Measurements from ENCODE around the gene CYP2R1.

The CYP2R1 gene

GRCh38 chr11:14892036-14892556, at the start of gene CYP2R1:
Gene CYP2R1 (minus strand): TSS chr11:14892231. CDS start chr11:14892205, 26 bp downstream.
- DNase-seq (ENCODE audit: insufficient read length, low spot score) (peak; percentile 80), FAIRE-seq (peak; percentile 93)

GRCh38 chr11:14938936-14939335, 46.9 kb upstream of the CYP2R1 start:
- no peak for FAIRE-seq

GRCh38 chr11:14934641-14935351, 42.8 kb upstream of the CYP2R1 start:
- DNase-seq (ENCODE audit: insufficient read length, low spot score) (no peak), FAIRE-seq (no peak)

More at GRCh38 chr11:14938936-14939335, 46.9 kb upstream of the CYP2R1 start:
- no peak for DNase-seq (ENCODE audit: insufficient read length, low spot score)

GRCh38 chr11:14932447-14932846, 40.4 kb upstream of the CYP2R1 start:
- no peak for FAIRE-seq

GRCh38 chr11:14930369-14930768, 38.3 kb upstream of the CYP2R1 start:
- DNase-seq (ENCODE audit: insufficient read length, low spot score) (no peak), FAIRE-seq (no peak)

More at GRCh38 chr11:14932447-14932846, 40.4 kb upstream of the CYP2R1 start:
- DNase-seq (ENCODE audit: insufficient read length, low spot score) = no peak

GRCh38 chr11:14927146-14927545, 35.1 kb upstream of the CYP2R1 start:
- FAIRE-seq (no peak), DNase-seq (ENCODE audit: insufficient read length, low spot score) (no peak)

- FAIRE-seq = no peak
- no peak for DNase-seq (ENCODE audit: insufficient read length, low spot score)
Measured at GRCh38 chr11:14924318-14924717, 32.3 kb upstream of the CYP2R1 start.

- DNase-seq (ENCODE audit: insufficient read length, low spot score) (no peak), FAIRE-seq (no peak)
Measured at GRCh38 chr11:14916403-14916802, 24.4 kb upstream of the CYP2R1 start.

GRCh38 chr11:14914536-14914935, 22.5 kb upstream of the CYP2R1 start:
- FAIRE-seq = no peak
- no peak for DNase-seq (ENCODE audit: insufficient read length, low spot score)

GRCh38 chr11:14908214-14908880, 16.3 kb upstream of the CYP2R1 start:
- DNase-seq (ENCODE audit: insufficient read length, low spot score) (no peak), FAIRE-seq (peak; percentile 88)

GRCh38 chr11:14907411-14908213, 15.6 kb upstream of the CYP2R1 start:
- peak; percentile 93 for FAIRE-seq
- no peak for DNase-seq (ENCODE audit: insufficient read length, low spot score)

GRCh38 chr11:14906993-14907392, 15.0 kb upstream of the CYP2R1 start:
- DNase-seq (ENCODE audit: insufficient read length, low spot score) (no peak), FAIRE-seq (no peak)

GRCh38 chr11:14906578-14906977, 14.5 kb upstream of the CYP2R1 start:
- FAIRE-seq (no peak), DNase-seq (ENCODE audit: insufficient read length, low spot score) (no peak)

- DNase-seq (ENCODE audit: insufficient read length, low spot score) = peak; percentile 44
- peak; percentile 69 for FAIRE-seq
Measured at GRCh38 chr11:14905104-14906033, 13.3 kb upstream of the CYP2R1 start.

- FAIRE-seq = peak; percentile 77
- peak; percentile 43 for DNase-seq (ENCODE audit: insufficient read length, low spot score)
Measured at GRCh38 chr11:14904745-14905103, 12.7 kb upstream of the CYP2R1 start.

- DNase-seq (ENCODE audit: insufficient read length, low spot score) (no peak), FAIRE-seq (peak; percentile 8)
Measured at GRCh38 chr11:14902650-14903350, 10.8 kb upstream of the CYP2R1 start.

GRCh38 chr11:14898906-14899305, 6.9 kb upstream of the CYP2R1 start:
- DNase-seq (ENCODE audit: insufficient read length, low spot score) (no peak), FAIRE-seq (no peak)

- FAIRE-seq = no peak
Measured at GRCh38 chr11:14898355-14898754, 6.3 kb upstream of the CYP2R1 start.

More at GRCh38 chr11:14898355-14898754, 6.3 kb upstream of the CYP2R1 start:
- no peak for DNase-seq (ENCODE audit: insufficient read length, low spot score)

Measured in GM19239 (cell line).